ENCODE data around the gene PRPF18. TPM values are rescaled to one million over a fixed set of nuclear protein-coding genes. Genes with fewer than 3 reads are reported as not detected.
A peak's percentile ranks its signal among the peaks of the same experiment; 100 is the strongest.

PRPF18 gene
- total RNA-seq, 4 donors from 2014 or later, result 15.5 to 40.7 (median 27.4) TPM

DNA sequence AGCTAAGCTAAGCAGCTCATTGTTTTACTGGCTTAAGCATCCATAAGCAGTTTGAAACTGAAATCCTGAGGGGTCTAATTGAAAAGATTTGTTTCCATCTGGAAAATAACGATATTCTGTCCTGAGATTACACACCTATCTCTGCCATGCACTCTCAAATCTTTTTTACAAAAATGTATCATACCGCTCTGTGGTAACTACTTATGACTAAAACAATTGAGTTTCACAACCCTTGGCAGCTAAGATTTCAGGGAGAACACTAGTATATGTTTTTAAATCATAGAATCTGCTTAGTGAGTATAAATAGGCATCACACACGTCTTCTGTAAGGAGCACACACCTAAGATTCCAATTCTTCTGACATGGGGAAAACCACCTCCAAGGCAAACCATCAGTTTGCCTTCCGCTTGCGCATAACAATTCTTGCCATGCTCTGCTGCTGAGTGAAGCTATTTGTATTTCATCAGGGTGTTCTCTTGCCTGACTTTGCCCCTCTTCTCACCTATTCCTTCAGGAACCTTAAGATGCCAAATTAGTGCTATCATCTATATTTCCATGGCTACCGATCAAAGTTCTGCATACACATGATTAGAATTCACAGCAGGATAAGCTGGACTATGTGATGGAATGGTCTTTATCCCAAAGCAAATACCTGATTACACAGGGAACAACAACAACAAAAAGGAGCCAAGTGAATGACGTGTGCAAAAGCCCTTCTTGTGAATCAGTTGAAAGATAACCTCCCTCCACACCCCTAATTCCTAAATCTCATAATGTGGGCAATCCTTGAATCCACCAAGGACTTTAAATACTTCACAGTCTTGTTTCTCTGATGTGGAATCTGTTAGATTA, 40.9 kb downstream of the PRPF18 start:
- H3K36me3 ChIP-seq, result peaks cover 0 to 73% (median 4%) of the 10 kb centered on the region in 3 donors
- TF ChIP-seq POLR2A (IDR thresholded peaks at IDR 0.05) (no peak), CTCF (IDR thresholded peaks at IDR 0.05) (no peak)
- no peak overlapping the region for H3K4me3 ChIP-seq
- no peak overlapping the region for H3K27ac ChIP-seq
- DNase-seq, result no peak
- no peaks in the 10 kb centered on the region for H3K27me3 ChIP-seq
- H3K4me1 ChIP-seq, result no peaks in the 10 kb centered on the region
- H3K9me3 ChIP-seq, result no peaks in the 10 kb centered on the region
- intact Hi-C loops (cut with DNase I), result no loop called here
- WGBS, 2 donors, result 89 to 94% methylated on average over 7 of the region's 7 CpGs

DNA sequence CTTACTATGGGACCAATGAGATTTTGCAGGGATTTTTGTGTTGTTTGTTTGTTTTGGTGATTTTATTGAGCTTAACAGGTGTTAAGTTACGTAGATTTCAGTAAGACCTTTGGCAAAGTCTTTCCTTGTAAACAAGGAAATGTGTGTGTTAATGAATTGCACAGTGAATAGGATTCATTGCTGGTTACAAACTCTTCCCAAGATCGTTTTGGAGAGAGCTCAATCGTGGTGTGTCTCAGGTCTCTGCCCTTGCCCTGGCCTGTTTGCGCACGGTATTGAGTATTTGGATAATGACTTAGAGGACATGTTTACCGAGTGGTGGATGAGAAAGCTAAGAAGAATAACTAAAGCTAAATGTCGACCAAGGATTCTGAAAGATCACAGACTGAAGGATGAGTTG, 41.9 kb downstream of the PRPF18 start:
- no peaks in the 10 kb centered on the region for H3K27me3 ChIP-seq
- no peak for DNase-seq
- WGBS, 2 donors, result 51 to 67% methylated on average over 6 to 7 of the region's 7 CpGs
- TF ChIP-seq CTCF (IDR thresholded peaks at IDR 0.05), result no peak
- no peak for TF ChIP-seq POLR2A (IDR thresholded peaks at IDR 0.05)
- H3K4me3 ChIP-seq, result no peak overlapping the region
- H3K36me3 ChIP-seq, result peaks cover 0 to 70% (median 4%) of the 10 kb centered on the region in 3 donors
- H3K27ac ChIP-seq, result no peak overlapping the region
- intact Hi-C loops (cut with DNase I), result no loop called here
- H3K9me3 ChIP-seq, result no peaks in the 10 kb centered on the region
- H3K4me1 ChIP-seq, result peaks cover 0 to 9% (median 5%) of the 10 kb centered on the region in 3 donors

DNA sequence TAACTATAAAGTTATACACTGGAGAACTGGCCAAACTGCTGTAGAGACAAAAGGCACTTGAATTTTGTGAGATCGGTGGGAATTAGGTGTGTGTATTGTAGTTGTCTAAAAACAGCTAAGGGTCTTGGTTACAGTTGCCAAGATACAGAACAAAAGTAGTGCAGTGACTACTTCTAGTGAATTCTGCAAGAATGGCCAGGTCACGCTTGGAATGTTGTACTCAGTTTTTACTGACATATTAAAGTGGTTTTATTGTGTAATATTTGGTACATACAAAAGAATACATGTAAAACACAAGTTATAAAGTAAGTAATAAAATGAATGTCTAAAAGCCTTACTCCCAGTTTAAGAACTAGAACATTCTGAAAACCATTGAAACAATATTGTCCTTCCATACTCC, 42.4 kb downstream of the PRPF18 start:
- Histone ChIP-seq H3K4me1 (peaks cover 0 to 12% (median 5%) of the 10 kb centered on the region in 3 donors), H3K9me3 (no peaks in the 10 kb centered on the region), H3K4me3 (no peak overlapping the region), H3K27ac (no peak overlapping the region), H3K36me3 (peaks cover 0 to 70% (median 4%) of the 10 kb centered on the region in 3 donors), H3K27me3 (no peaks in the 10 kb centered on the region)
- no peak for DNase-seq
- no peak for TF ChIP-seq CTCF (IDR thresholded peaks at IDR 0.05)
- TF ChIP-seq POLR2A (IDR thresholded peaks at IDR 0.05), result no peak
- WGBS, 2 donors, result 69 to 71% methylated on average over 2 of the region's 2 CpGs
- intact Hi-C loops (cut with DNase I), result no loop called here

GRCh38 chr10:13630231-13630630, 43.5 kb downstream of the PRPF18 start:
- Histone ChIP-seq H3K9me3 (no peaks in the 10 kb centered on the region), H3K4me3 (no peak overlapping the region), H3K36me3 (peaks cover 0 to 59% (median 4%) of the 10 kb centered on the region in 3 donors), H3K27me3 (no peaks in the 10 kb centered on the region), H3K27ac (no peak overlapping the region), H3K4me1 (peaks cover 0 to 12% (median 5%) of the 10 kb centered on the region in 3 donors)
- no peak for DNase-seq
- no peak for TF ChIP-seq POLR2A (IDR thresholded peaks at IDR 0.05)
- TF ChIP-seq CTCF (IDR thresholded peaks at IDR 0.05), result no peak
- intact Hi-C loops (cut with DNase I), result no loop called here

- WGBS, 2 donors, result 77 to 81% methylated on average over 2 to 6 of the region's 6 CpGs
- H3K27me3 ChIP-seq, result no peaks in the 10 kb centered on the region
- H3K9me3 ChIP-seq, result no peaks in the 10 kb centered on the region
- peaks cover 0 to 48% (median 4%) of the 10 kb centered on the region in 3 donors for H3K36me3 ChIP-seq
- no peak for DNase-seq
- peak overlapping the region in 1 of 4 donors; percentile 76 for H3K27ac ChIP-seq
- TF ChIP-seq CTCF (IDR thresholded peaks at IDR 0.05) (no peak), POLR2A (IDR thresholded peaks at IDR 0.05) (no peak)
- intact Hi-C loops (cut with DNase I), result no loop called here
- H3K4me1 ChIP-seq, result peaks cover 0 to 12% (median 5%) of the 10 kb centered on the region in 3 donors
- H3K4me3 ChIP-seq, result no peak overlapping the region
Observed at GRCh38 chr10:13631594-13631993, 44.8 kb downstream of the PRPF18 start.
